ENCODE measurements around the gene SDK2. TPM values are rescaled to one million over a fixed set of nuclear protein-coding genes. Genes with fewer than 3 reads are reported as not detected.
A peak's percentile ranks its signal among the peaks of the same experiment; 100 is the strongest.

SDK2 gene
- total RNA-seq, 2 donors from 2014 or later, result 0.08 to 0.14 TPM

DNA sequence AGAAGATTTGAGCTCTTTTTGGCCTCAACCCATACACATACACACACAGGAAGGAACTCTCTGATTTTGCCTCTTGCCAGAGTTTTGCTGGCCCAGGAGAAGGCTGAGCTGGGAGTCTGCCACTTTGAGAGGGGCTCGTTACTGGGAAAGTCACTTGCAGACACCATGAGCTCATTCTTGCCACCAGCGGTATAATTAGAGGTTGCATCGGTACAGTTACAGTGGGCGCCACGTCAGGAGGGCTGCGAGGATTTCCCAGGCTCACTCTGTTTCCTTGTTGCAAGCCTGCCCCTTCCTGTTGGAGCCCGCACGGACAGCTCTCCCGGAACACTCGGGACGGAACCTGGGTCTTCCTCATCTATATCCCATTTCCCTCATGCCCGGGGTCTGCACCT lies 3.1 kb upstream of the SDK2 start:
- H3K36me3 Mint-ChIP-seq, result no peaks in the 10 kb centered on the region
- H3K9me3 Mint-ChIP-seq, result no peaks in the 10 kb centered on the region
- ATAC-seq (no peak), DNase-seq (ENCODE audit: low spot score) (no peak)
- no peak overlapping the region for H3K27ac Mint-ChIP-seq
- no peak overlapping the region for H3K4me3 Mint-ChIP-seq
- H3K27me3 Mint-ChIP-seq, result peaks cover 39 to 42% of the 10 kb centered on the region in 2 donors
- peaks cover 0 to 6% of the 10 kb centered on the region in 2 donors for H3K4me1 Mint-ChIP-seq (ENCODE audit: low read depth in 2 of 2)

GRCh38 chr17:73646409-73647300 lies 2.4 kb upstream of the SDK2 start:
- Mint-ChIP-seq H3K27me3 (peaks cover 43 to 46% of the 10 kb centered on the region in 2 donors), H3K4me1 (ENCODE audit: low read depth in 2 of 2) (peaks cover 0 to 6% of the 10 kb centered on the region in 2 donors), H3K27ac (no peak overlapping the region), H3K4me3 (no peak overlapping the region), H3K9me3 (no peaks in the 10 kb centered on the region), H3K36me3 (no peaks in the 10 kb centered on the region)
- DNase-seq (ENCODE audit: low spot score), result peak; percentile 44
- no peak for ATAC-seq

DNA sequence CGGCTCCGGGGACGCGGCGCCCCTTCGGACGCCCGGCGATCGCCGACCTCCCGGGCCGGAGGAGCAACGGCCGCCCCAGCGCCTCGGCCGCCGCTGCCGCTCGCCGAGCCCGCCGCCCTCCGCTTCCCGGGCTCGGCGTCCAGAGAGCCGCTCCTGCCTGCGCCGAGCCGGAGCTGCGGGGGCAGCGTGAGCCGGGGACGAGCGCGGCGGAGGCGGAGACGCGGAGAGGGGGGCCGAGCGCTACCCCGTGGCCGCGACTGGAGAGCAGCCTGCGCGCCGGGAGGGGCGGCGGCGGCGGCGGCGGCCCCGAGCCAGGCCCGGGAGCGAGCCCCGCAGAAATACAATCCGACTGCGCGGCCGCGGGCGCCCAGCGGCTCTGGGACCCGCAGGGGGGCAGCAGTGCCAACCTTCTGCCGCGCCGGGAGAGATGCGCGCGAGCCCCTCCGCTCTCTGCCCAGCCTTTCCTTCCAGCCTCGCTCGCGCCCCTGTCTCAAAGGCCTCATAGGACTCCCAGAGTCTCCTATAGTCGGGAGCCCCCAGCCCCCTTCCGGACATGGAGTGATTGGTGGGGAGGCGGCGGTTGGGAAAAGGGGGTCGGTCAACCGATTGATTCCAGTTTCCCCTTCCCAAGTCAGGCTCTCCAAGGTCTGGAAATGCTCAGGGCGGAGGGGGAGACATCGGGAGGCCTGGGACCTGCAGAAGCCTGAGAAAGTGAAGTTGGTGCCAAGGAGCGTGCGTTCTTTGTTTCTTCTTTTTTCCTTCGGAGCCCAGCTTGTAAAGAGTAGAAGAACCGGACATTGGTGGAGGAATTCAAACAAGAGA lies 1.0 kb upstream of the SDK2 start:
- DNase-seq (ENCODE audit: low spot score) (peak; percentile 54), ATAC-seq (peak; percentile 27 to 61)
- Mint-ChIP-seq H3K4me3 (no peak overlapping the region), H3K9me3 (no peaks in the 10 kb centered on the region), H3K36me3 (no peaks in the 10 kb centered on the region), H3K4me1 (ENCODE audit: low read depth in 2 of 2) (peaks cover 0 to 6% of the 10 kb centered on the region in 2 donors), H3K27me3 (peaks cover 49% of the 10 kb centered on the region in 2 donors), H3K27ac (no peak overlapping the region)

- Mint-ChIP-seq H3K27ac (no peak overlapping the region), H3K4me3 (no peak overlapping the region), H3K4me1 (ENCODE audit: low read depth in 2 of 2) (peaks cover 0 to 6% of the 10 kb centered on the region in 2 donors), H3K27me3 (peaks cover 38 to 44% of the 10 kb centered on the region in 2 donors), H3K9me3 (no peaks in the 10 kb centered on the region), H3K36me3 (no peaks in the 10 kb centered on the region)
- DNase-seq (ENCODE audit: low spot score) (peak; percentile 52), ATAC-seq (no peak)
These were observed 447 bp downstream of the SDK2 start for GRCh38 chr17:73643852-73644144.

GRCh38 chr17:73643001-73643851 lies 1.0 kb downstream of the SDK2 start:
- Mint-ChIP-seq H3K27ac (no peak overlapping the region), H3K27me3 (peaks cover 42 to 47% of the 10 kb centered on the region in 2 donors), H3K36me3 (no peaks in the 10 kb centered on the region), H3K9me3 (no peaks in the 10 kb centered on the region), H3K4me3 (peak overlapping the region; percentile 54), H3K4me1 (ENCODE audit: low read depth in 2 of 2) (peaks cover 0 to 6% of the 10 kb centered on the region in 2 donors)
- DNase-seq (ENCODE audit: low spot score), result peak; percentile 50
- peak; percentile 42 to 51 for ATAC-seq

DNA sequence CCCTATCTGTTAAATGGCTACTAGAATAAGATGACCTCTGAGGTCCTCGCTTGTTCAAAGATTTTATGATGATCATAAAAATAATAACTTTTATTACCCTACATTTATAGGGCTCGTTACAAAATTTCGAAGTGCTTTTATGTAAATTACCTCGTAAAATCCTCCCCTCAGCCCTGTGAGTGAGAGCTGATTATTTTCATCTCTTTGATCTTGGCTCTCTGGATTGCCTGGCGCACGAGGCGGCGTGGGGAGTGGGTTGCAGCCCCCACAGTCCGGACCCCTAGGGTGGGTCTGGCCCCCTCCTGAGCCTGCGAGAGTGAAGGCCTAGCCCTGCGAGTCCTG lies 1.6 kb downstream of the SDK2 start:
- no peaks in the 10 kb centered on the region for H3K9me3 Mint-ChIP-seq
- H3K27ac Mint-ChIP-seq, result no peak overlapping the region

GRCh38 chr17:73641826-73642600 lies 2.2 kb downstream of the SDK2 start:
- no peak overlapping the region for H3K27ac Mint-ChIP-seq
- H3K36me3 Mint-ChIP-seq, result no peaks in the 10 kb centered on the region
- no peak overlapping the region for H3K4me3 Mint-ChIP-seq
- DNase-seq (ENCODE audit: low spot score) (peak; percentile 51), ATAC-seq (no peak)
- H3K4me1 Mint-ChIP-seq (ENCODE audit: low read depth in 2 of 2), result peaks cover 0 to 6% of the 10 kb centered on the region in 2 donors
- peaks cover 37 to 38% of the 10 kb centered on the region in 2 donors for H3K27me3 Mint-ChIP-seq
- H3K9me3 Mint-ChIP-seq, result no peaks in the 10 kb centered on the region

More for the DNA sequence above, 1.6 kb downstream of the SDK2 start:
- no peaks in the 10 kb centered on the region for H3K36me3 Mint-ChIP-seq
- peaks cover 43 to 45% of the 10 kb centered on the region in 2 donors for H3K27me3 Mint-ChIP-seq
- peaks cover 0 to 6% of the 10 kb centered on the region in 2 donors for H3K4me1 Mint-ChIP-seq (ENCODE audit: low read depth in 2 of 2)
- peak overlapping the region; percentile 54 for H3K4me3 Mint-ChIP-seq
- ATAC-seq (no peak), DNase-seq (ENCODE audit: low spot score) (no peak)

DNA sequence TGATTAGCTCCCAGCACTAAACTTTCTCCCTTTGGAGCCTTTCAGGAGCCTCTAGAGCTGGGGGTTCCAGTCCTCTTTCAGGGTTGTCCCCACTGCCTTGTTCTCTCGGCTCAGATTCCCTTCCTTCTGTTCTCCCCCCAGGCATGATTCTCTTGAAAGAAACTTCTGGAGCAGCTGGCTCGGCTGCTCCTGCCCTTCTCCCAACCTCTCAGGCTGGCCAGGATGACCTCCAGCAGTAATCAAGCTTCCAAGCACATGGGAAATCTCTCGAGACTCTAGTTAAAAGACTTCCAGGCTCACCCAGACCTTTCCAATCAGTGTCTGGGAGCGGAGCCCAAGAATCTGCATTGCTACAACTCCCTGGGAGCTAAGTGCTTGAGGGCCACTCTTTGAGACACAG lies 3.6 kb downstream of the SDK2 start:
- no peak for ATAC-seq
- peaks cover 0 to 3% of the 10 kb centered on the region in 2 donors for H3K4me1 Mint-ChIP-seq (ENCODE audit: low read depth in 2 of 2)
- no peaks in the 10 kb centered on the region for H3K9me3 Mint-ChIP-seq
- H3K4me3 Mint-ChIP-seq, result no peak overlapping the region
- peak; percentile 49 for DNase-seq (ENCODE audit: low spot score)
- peaks cover 25 to 32% of the 10 kb centered on the region in 2 donors for H3K27me3 Mint-ChIP-seq
- no peaks in the 10 kb centered on the region for H3K36me3 Mint-ChIP-seq
- no peak overlapping the region for H3K27ac Mint-ChIP-seq

DNA sequence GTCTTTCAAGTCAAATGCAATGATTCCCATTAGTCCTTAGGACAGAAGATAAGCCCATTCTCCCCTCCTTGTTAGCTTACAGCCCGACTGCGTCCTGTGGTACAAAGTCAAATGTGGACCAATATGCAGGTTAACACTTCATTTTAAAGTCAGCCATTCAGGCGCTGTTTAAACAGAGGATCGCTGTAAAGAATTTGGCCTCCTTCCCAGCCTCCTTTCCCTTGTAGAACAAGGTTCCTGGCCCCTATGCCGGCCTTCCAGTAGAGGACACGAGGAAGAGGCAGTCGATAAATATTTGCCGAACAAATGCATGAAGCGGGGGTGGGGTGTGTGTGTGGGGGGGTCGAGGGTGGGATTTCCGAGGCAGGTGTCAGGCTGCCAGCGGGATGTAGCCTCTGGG lies 4.3 kb downstream of the SDK2 start:
- Mint-ChIP-seq H3K9me3 (no peaks in the 10 kb centered on the region), H3K4me1 (ENCODE audit: low read depth in 2 of 2) (peaks cover 0 to 3% of the 10 kb centered on the region in 2 donors), H3K27me3 (peaks cover 24 to 35% of the 10 kb centered on the region in 2 donors), H3K27ac (no peak overlapping the region), H3K4me3 (no peak overlapping the region), H3K36me3 (no peaks in the 10 kb centered on the region)
- ATAC-seq (no peak), DNase-seq (ENCODE audit: low spot score) (peak; percentile 12)

- peaks cover 0 to 3% of the 10 kb centered on the region in 2 donors for H3K4me1 Mint-ChIP-seq (ENCODE audit: low read depth in 2 of 2)
- DNase-seq (ENCODE audit: low spot score) (no peak), ATAC-seq (no peak)
- no peaks in the 10 kb centered on the region for H3K36me3 Mint-ChIP-seq
- H3K27me3 Mint-ChIP-seq, result peaks cover 24 to 35% of the 10 kb centered on the region in 2 donors
- H3K27ac Mint-ChIP-seq, result no peak overlapping the region
- no peak overlapping the region for H3K4me3 Mint-ChIP-seq
- no peaks in the 10 kb centered on the region for H3K9me3 Mint-ChIP-seq
These were observed 4.9 kb downstream of the SDK2 start for GRCh38 chr17:73639322-73639721.

GRCh38 chr17:73638556-73638955 lies 5.7 kb downstream of the SDK2 start:
- no peak for ATAC-seq
- H3K27ac Mint-ChIP-seq, result no peak overlapping the region

GRCh38 chr17:73637866-73638265 lies 6.4 kb downstream of the SDK2 start:
- H3K36me3 Mint-ChIP-seq, result no peaks in the 10 kb centered on the region
- H3K4me3 Mint-ChIP-seq, result no peak overlapping the region
- no peak for ATAC-seq
- H3K27me3 Mint-ChIP-seq, result peaks cover 24 to 31% of the 10 kb centered on the region in 2 donors
- H3K9me3 Mint-ChIP-seq, result no peaks in the 10 kb centered on the region
- no peak overlapping the region for H3K27ac Mint-ChIP-seq
- DNase-seq (ENCODE audit: low spot score), result no peak
- peaks cover 0 to 1% of the 10 kb centered on the region in 2 donors for H3K4me1 Mint-ChIP-seq (ENCODE audit: low read depth in 2 of 2)

More at GRCh38 chr17:73638556-73638955, 5.7 kb downstream of the SDK2 start:
- peaks cover 0 to 3% of the 10 kb centered on the region in 2 donors for H3K4me1 Mint-ChIP-seq (ENCODE audit: low read depth in 2 of 2)
- no peak overlapping the region for H3K4me3 Mint-ChIP-seq
- H3K27me3 Mint-ChIP-seq, result peaks cover 24 to 31% of the 10 kb centered on the region in 2 donors
- H3K36me3 Mint-ChIP-seq, result no peaks in the 10 kb centered on the region
- DNase-seq (ENCODE audit: low spot score), result no peak
- H3K9me3 Mint-ChIP-seq, result no peaks in the 10 kb centered on the region

Measured in natural killer cell treated with Interleukin-12 subunit alpha and Interleukin-12 subunit beta and Interleukin-15 and Interleukin-18, amount 100 ng/mL, for 72 hours (primary cell).